Stimulated activated CD8-positive, alpha-beta memory T cell treated with anti-CD3 and anti-CD28 coated beads, Interleukin-4, amount 100 ng/mL, for 24 hours (primary cell): ENCODE measurements around the gene TTC23L.

ENCODE experiments used
- DNase-seq: peaks from one replicate; pipeline ENCODE4 v3.0.0-alpha.2; 2020; ENCODE audit warnings: low read depth

The TTC23L gene

DNA sequence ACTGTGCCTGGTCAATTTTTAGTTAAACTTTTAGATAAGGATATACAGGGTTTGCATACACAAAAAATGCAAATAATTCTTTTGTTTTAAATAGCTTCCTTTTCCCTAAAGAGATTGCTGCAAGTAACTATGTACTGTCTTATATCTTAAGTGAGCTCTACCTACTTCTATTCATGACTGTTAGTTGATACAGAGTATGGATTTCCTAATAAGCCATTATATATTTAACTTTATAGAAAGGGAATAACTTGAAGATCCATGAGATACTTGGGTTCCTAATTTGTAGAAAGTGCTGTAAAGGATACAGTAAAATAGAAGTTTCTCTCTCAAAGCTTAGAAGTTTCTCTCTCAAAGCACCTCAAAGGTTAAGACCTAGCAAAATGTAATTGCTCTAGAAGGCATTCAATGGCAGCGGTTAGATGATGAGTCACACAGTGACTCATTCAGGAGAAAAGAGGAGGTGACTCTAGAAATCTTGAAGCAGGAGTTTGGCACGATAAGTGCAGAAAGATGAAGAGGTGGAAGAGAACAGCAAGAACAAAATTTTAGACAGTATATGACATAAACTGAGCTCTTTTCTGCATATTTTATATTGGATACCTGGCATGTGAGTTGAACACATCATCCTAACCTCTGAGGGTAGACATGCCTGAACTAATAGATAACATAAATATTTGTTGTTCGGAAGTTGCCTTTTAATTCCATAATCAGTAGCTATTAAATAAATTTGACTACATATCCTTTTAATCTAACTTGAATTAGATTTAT is 84.9 kb downstream of the TTC23L start:
- no peak for DNase-seq

DNA sequence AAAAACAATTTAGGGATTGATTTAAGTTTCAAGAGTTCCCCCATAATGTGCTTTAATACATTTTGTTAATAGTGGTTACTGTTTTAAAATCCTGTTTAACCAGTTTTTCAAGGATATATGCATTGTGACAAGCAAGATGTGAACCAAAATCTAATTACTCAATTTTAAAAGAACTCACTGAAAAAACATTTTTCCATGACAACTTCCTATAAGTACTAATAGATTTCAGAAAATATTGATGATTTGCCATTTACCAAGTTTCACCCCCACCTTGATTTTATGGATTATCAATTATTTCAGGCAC is 85.5 kb downstream of the TTC23L start:
- no peak for DNase-seq

DNA sequence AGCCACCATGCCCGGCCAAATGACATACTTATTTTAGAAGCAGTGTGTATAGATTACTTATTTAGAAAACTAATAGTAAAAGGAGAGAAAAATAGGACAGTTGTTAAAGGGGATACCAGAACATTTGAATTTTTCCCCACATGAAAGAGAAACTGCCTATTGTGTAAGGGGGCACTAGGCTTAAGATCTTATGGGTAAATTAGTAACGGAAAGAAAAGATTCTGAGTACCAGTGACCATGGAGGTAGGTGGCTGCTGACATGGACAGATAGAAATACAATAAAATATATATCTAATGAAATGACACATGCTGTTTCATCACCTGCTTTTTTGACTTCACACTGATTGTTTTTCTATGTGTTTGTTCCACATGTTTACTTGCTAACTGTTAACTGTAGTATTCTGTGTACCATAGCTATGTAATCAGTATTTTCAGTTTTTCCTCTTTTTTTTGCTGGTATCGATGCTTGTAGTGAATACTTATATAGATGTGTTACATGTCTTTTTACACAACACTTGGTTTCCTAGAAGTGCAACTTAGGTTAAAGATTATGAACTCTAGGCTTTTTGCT is 87.4 kb downstream of the TTC23L start:
- no peak for DNase-seq

DNA sequence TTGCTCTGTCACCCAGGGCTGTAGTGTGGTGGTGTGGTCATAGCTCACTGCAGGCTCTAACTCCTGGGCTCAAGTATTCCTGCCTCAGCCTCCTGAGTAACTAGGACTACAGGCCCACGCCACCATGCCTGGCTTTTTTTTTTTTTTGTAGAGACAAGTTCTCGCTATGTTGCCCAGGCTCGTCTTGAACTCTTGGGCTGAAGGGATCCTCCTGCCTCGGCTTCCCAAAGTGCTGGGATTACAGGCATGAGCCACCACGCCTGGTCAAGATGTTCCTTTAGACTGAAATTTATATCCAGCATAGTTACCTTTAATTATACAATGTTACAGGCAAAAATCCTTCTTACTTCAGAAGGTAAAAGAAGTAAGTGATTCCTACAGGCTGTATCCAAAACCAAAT is 88.8 kb downstream of the TTC23L start:
- DNase-seq, result no peak

DNA sequence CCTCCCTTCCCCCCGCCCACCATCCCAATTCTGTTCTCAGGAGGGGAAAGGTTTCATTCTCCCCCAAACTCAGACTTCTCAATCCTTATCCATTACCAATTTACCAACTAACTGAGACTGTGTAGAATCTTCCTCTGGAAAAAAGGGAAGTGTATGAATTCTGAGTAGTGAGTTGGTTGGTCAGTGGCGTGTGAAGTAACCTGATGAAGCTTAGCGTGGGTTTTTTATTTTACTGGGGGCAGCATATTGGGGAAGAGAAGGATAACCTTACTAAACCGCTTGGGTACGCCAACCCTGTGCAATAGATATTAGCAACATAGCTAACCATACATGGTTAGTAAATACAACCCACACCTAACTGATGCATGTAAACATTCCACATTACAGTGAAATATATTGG is 89.3 kb downstream of the TTC23L start:
- no peak for DNase-seq

DNA sequence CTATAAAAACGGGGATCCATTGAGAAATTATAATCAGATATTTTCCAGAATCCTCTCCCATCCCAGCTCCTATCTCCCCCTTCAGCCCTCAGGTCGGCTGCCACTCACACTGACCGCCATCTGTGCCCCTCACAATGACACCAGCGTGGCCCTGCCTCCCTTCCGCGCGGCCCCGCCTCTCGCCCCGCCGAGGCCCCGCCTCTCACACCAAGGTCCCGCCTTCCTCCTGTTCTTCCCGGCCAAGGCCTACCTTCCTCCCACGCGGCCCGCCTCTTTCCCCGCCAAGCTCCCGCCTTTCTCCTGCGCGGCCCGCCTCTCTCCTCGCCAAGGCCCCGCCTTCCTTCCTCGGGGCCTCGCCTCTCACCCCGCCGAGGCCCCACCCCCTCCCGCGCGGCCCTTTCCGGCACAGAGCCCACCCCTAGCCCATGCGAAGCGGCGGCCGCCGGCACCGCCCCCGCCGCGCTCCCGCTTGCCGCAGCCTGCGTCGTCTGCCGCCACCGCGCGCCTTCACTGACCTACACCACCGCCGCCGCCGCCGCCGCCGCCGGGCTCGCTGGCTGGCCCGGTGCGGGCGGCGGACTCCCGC is 90.3 kb downstream of the TTC23L start, which contains the start of gene DNAJC21:
Gene DNAJC21 (plus strand): TSS at position 426 of the 586 bp plus-strand sequence. CDS start 261 bp downstream, outside the sequence.
- DNase-seq, result peak; percentile 97

DNA sequence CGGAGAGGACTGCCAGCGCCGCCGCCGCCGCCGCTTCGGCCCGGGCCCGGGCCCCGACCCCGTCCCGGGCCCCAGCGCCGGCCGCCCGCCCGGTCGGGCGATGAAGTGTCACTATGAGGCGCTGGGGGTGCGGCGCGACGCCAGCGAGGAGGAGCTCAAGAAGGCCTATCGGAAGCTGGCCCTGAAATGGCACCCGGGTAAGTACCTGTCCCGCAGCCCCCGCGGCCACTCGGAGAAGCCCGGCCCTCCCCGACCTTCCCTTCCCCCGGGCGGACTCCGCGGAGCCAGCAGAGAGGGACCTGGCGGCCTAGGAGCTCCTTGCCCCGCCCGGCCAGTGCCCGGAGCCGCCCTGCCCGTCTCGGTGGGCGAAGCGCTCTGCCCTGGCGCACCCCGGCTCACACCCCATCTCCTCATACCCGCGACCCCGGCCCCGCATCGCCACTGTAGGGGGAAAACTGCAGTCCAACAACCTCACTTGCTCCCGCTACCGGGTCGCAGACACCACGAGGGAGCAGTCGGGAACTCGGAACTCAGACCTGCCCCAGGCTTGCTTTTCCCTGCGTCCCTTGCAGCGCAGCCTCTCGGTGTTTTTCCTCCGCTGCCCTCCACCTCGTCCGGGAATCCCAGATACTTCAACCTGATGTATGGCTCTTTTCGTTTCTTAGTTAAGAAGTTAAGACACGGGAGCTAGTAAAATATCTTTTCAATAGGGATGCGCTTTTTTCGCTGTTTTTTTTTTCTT is 90.9 kb downstream of the TTC23L start:
- DNase-seq, result peak; percentile 71

DNA sequence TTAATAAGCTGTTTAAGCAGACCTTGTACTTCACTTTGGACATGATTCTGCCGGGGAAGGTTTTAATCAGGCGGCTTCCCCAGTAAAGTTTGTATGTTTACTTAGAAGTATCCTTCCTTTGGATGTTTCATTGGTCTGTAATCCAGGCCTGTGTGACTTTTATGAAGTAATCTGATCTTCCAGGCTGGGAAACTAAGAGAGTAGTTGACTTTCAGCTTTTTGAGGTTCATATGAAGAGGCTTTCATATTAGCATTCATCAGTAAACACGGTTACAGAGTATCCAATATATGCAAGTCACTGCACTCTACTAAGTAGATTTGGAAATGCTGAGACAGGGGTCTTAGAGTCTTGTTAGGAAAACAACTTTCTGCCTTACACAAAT is 91.5 kb downstream of the TTC23L start:
- DNase-seq, result no peak

DNA sequence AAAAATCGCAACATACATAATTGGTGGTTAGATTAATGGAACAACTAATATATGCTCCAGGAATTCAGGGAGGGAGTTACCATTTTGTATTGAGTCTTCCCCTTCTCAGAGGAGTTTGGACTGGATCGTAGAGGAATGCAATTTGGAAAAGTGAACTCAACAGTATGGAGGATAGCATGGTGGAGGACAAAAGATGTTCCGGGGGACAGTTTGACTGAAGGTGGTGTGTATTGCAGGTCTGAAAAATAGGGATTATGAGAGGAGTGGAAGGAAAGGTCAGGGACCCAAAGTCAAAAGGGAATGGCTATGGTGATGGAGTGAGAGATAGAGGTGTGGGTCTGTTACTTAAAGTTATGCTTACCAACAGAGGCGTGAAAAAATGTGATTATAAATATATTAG is 91.9 kb downstream of the TTC23L start:
- no peak for DNase-seq

DNA sequence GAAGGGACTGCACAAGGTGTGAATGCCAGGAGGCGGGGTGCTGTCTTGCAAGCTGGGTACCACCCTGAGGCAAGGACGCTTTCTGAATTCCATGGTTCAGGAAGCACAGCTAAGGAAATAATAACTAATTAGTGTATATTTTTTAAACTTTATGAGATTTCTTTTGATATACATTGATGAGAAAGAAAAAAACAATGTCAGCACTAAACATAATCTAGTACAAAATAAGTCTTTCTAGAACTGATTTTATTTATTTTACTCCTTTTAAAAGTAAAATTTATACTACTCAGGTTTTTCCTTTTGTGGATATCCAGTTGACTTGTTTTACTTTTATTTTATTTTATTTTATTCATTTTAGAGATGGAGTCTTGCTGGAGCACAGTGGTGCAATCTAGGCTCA is 94.0 kb downstream of the TTC23L start:
- DNase-seq, result no peak

DNA sequence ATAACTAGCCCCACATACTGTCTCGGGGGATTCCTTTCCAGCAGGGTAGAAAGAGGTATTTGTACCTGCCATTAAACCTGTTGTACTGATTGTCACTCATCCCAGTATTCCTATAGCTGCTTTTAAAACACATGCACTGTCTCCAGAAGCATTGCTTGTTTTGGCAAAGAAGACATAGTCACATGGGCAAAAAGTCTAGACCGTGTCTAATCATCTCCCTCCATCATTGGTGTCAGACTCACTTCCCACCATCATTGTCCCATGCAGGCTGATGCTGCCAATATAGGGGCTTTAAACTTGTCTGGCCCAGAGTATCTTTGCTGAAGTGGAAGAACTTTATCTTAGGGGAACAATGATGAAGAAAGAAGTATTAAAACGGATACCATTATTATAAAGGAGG is 103.0 kb downstream of the TTC23L start:
- no peak for DNase-seq

DNA sequence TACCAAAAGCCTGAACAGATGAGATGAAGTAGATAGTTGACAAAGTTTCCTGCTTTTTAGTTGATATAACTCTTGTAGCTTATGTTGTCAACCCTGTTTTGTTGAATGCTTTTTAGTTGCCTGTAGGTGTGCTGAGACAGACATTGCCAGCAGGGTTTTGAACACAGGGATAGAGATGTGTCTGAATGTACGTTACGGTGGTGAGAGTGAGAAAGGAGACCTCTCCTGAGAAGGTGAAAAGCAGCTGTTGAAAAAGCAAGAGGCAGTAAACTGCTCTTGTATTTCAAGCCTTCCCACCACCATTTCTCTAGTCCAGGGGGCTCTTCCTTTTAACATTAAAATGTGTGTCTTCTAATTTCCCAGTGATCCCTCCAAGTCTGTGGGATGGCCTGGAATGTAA is 105.1 kb downstream of the TTC23L start:
- DNase-seq, result no peak

DNA sequence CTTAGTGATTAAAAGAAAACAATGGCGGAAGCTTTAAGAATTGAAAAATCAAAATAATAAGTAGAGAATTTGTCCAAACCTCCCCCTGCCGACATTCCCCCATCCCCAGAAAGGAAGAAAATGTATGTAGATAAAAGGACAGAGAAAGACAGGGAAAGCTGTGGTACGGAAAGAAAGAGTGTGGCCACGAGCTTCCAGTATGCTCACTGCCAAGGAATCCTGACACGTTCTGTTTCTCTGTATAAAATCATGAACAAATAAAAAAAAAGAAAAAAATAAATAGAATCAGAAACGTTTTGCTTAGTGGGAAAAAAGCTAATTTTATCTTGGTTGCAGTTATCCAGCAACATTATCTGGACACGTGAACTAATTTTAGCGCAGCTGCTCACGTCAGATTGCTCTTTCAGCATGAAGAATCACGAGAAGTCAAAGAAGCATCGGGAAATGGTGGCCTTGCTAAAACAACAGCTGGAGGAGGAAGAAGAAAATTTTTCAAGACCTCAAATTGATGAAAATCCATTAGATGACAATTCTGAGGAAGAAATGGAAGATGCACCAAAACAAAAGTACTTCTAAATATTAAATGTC is 105.6 kb downstream of the TTC23L start:
- DNase-seq, result no peak
